Measurements from ENCODE around the gene CRIP3.

Gene CRIP3

DNA sequence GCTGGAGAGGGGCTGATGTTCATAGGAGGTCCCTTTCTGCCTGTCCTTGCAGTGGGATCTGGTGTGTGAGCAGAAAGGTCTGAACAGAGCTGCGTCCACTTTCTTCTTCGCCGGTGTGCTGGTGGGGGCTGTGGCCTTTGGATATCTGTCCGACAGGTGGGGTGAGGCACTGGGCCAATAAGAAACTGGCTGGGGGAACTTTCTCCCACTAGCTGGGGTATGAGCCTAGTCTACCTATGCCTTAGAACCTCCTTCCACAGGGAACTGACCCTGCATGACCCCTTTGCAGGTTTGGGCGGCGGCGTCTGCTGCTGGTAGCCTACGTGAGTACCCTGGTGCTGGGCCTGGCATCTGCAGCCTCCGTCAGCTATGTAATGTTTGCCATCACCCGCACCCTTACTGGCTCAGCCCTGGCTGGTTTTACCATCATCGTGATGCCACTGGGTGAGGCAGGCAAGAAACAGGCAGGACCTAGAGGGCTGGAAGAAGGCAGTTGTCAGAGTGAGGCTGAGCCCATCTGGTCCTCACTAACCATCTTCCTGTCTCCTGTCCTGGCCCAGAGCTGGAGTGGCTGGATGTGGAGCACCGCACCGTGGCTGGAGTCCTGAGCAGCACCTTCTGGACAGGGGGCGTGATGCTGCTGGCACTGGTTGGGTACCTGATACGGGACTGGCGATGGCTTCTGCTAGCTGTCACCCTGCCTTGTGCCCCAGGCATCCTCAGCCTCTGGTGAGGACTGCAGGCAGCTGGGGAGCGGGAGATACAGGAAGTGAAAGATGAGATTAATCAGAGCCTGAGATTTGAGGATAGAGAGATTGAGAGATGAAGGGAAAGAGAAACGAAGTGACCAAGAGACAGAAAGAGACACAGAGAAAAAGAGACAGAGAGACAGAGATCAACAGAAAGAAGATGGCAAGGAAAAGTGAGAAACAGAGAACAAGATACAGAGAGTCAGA lies 9.0 kb downstream of the CRIP3 start:
- CTCF ChIA-PET, result interaction anchor here (0.6 to 1.5 kb wide), 3 partner anchors 33 to 147 kb away, joined by 3 to 6 read pairs (median 4); no protein-coding TSS in a partner anchor

DNA sequence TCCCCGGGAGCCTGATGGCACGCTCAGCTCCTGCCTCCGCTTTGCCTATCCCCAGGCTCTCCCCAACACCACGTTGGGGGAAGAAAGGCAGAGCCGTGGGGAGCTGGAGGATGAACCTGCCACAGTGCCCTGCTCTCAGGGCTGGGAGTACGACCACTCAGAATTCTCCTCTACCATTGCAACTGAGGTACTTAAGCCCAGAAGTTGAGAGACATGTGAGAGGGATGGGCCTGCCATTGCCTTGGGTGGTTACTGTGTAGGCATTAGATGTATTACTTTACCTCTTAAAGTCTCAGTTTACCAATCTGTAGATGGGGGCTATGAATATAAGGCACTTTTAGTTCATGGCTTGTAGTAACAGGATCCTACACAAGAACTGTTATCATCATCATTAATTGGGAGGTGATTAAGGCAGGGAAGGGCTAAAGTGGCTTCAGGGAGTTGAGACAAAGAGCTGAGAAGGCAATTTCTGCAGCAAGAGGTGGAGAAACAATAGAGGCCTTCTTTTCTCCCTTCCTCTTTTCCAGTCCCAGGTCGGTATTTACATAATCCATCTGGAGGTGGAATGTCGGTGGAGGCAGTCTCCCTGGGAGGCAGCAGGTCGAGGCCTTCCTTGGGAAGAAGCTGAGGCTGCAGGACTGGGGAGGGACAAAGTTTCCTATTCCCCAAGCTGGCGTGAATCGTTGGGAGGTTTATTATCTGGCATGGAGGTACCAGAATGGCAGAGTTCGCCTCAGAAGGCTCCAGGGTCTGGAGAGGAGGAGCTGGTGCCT lies 9.9 kb downstream of the CRIP3 start:
- ChIA-PET POLR2A (interaction anchor here (0.9 kb wide), 1 partner anchor 10 kb away, joined by 3 read pairs; the partner anchor contains the start of gene CRIP3), CTCF (interaction anchor here (0.7 to 1.5 kb wide), 3 partner anchors 8 to 36 kb away, joined by 3 to 6 read pairs (median 5); no protein-coding TSS in a partner anchor)
- TF ChIP-seq PRDM10 (tag by site-specific recombination; IDR thresholded peaks at IDR 0.05), result no peak
- TF ChIP-seq ZNF677 (tag by site-specific recombination; IDR thresholded peaks at IDR 0.05), result no peak
- TF ChIP-seq REPIN1 (tag by site-specific recombination; IDR thresholded peaks at IDR 0.05; ENCODE audit: low read depth), result no peak
- TF ChIP-seq, protein P1, sequence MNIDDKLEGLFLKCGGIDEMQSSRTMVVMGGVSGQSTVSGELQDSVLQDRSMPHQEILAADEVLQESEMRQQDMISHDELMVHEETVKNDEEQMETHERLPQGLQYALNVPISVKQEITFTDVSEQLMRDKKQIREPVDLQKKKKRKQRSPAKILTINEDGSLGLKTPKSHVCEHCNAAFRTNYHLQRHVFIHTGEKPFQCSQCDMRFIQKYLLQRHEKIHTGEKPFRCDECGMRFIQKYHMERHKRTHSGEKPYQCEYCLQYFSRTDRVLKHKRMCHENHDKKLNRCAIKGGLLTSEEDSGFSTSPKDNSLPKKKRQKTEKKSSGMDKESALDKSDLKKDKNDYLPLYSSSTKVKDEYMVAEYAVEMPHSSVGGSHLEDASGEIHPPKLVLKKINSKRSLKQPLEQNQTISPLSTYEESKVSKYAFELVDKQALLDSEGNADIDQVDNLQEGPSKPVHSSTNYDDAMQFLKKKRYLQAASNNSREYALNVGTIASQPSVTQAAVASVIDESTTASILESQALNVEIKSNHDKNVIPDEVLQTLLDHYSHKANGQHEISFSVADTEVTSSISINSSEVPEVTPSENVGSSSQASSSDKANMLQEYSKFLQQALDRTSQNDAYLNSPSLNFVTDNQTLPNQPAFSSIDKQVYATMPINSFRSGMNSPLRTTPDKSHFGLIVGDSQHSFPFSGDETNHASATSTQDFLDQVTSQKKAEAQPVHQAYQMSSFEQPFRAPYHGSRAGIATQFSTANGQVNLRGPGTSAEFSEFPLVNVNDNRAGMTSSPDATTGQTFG (tag by site-specific recombination; IDR thresholded peaks at IDR 0.05; ENCODE audit: borderline replicate concordance), result no peak
- no peak for TF ChIP-seq ZNF292 (tag by site-specific recombination; IDR thresholded peaks at IDR 0.05; ENCODE audit: borderline replicate concordance, low read depth)
- TF ChIP-seq ZNF24 (tag by site-specific recombination; IDR thresholded peaks at IDR 0.05), result no peak
- TF ChIP-seq, protein P2, sequence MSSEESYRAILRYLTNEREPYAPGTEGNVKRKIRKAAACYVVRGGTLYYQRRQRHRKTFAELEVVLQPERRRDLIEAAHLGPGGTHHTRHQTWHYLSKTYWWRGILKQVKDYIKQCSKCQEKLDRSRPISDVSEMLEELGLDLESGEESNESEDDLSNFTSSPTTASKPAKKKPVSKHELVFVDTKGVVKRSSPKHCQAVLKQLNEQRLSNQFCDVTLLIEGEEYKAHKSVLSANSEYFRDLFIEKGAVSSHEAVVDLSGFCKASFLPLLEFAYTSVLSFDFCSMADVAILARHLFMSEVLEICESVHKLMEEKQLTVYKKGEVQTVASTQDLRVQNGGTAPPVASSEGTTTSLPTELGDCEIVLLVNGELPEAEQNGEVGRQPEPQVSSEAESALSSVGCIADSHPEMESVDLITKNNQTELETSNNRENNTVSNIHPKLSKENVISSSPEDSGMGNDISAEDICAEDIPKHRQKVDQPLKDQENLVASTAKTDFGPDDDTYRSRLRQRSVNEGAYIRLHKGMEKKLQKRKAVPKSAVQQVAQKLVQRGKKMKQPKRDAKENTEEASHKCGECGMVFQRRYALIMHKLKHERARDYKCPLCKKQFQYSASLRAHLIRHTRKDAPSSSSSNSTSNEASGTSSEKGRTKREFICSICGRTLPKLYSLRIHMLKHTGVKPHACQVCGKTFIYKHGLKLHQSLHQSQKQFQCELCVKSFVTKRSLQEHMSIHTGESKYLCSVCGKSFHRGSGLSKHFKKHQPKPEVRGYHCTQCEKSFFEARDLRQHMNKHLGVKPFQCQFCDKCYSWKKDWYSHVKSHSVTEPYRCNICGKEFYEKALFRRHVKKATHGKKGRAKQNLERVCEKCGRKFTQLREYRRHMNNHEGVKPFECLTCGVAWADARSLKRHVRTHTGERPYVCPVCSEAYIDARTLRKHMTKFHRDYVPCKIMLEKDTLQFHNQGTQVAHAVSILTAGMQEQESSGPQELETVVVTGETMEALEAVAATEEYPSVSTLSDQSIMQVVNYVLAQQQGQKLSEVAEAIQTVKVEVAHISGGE (tag by site-specific recombination; conservative IDR thresholded peaks at IDR 0.05; ENCODE audit: low read depth), result no peak
- no peak for TF ChIP-seq ZNF266 (tag by site-specific recombination; IDR thresholded peaks at IDR 0.05; ENCODE audit: low read depth)

More for the DNA sequence above, 9.0 kb downstream of the CRIP3 start:
- POLR2A ChIA-PET, result interaction anchor here (0.9 kb wide), 1 partner anchor 10 kb away, joined by 3 read pairs; the partner anchor contains the start of gene CRIP3
- Histone ChIP-seq H3K4me1 (ENCODE audit: control insufficient read depth, insufficient read depth, low read length) (no peaks in the 10 kb centered on the region), H3K4me3 (ENCODE audit: low read depth, low read length) (no peak overlapping the region), H3K36me3 (ENCODE audit: control insufficient read depth in 2 of 2, insufficient read depth in 1 of 2, low read length in 2 of 2) (no peaks in the 10 kb centered on the region), H3K9me3 (ENCODE audit: control insufficient read depth, insufficient read depth, low read depth, low read length) (no peaks in the 10 kb centered on the region), H3K27ac (ENCODE audit: extremely low read depth, low read depth, low read length) (no peak overlapping the region)
- no peak for TF ChIP-seq ZSCAN23 (tag by site-specific recombination; IDR thresholded peaks at IDR 0.05)
- no peak for TF ChIP-seq ZNF561 (tag by site-specific recombination; IDR thresholded peaks at IDR 0.05; ENCODE audit: borderline replicate concordance)
- TF ChIP-seq ZNF114 (tag by site-specific recombination; IDR thresholded peaks at IDR 0.05), result no peak
- no peak for TF ChIP-seq ZNF747 (tag by site-specific recombination; IDR thresholded peaks at IDR 0.05)
- no peak for TF ChIP-seq ZNF23 (tag by site-specific recombination; IDR thresholded peaks at IDR 0.05; ENCODE audit: borderline replicate concordance)
- no peak for TF ChIP-seq ZNF610 (tag by site-specific recombination; IDR thresholded peaks at IDR 0.05; ENCODE audit: borderline replicate concordance)
- TF ChIP-seq ZXDB (tag by site-specific recombination; IDR thresholded peaks at IDR 0.05), result no peak
- TF ChIP-seq, protein P3, sequence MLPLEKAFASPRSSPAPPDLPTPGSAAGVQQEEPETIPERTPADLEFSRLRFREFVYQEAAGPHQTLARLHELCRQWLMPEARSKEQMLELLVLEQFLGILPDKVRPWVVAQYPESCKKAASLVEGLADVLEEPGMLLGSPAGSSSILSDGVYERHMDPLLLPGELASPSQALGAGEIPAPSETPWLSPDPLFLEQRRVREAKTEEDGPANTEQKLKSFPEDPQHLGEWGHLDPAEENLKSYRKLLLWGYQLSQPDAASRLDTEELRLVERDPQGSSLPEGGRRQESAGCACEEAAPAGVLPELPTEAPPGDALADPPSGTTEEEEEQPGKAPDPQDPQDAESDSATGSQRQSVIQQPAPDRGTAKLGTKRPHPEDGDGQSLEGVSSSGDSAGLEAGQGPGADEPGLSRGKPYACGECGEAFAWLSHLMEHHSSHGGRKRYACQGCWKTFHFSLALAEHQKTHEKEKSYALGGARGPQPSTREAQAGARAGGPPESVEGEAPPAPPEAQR (tag by site-specific recombination; IDR thresholded peaks at IDR 0.05), result no peak
- TF ChIP-seq KLF10 (tag by site-specific recombination; IDR thresholded peaks at IDR 0.05), result no peak
- TF ChIP-seq, protein P4, sequence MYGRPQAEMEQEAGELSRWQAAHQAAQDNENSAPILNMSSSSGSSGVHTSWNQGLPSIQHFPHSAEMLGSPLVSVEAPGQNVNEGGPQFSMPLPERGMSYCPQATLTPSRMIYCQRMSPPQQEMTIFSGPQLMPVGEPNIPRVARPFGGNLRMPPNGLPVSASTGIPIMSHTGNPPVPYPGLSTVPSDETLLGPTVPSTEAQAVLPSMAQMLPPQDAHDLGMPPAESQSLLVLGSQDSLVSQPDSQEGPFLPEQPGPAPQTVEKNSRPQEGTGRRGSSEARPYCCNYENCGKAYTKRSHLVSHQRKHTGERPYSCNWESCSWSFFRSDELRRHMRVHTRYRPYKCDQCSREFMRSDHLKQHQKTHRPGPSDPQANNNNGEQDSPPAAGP (tag by site-specific recombination; IDR thresholded peaks at IDR 0.05), result no peak
- TF ChIP-seq, protein P5, sequence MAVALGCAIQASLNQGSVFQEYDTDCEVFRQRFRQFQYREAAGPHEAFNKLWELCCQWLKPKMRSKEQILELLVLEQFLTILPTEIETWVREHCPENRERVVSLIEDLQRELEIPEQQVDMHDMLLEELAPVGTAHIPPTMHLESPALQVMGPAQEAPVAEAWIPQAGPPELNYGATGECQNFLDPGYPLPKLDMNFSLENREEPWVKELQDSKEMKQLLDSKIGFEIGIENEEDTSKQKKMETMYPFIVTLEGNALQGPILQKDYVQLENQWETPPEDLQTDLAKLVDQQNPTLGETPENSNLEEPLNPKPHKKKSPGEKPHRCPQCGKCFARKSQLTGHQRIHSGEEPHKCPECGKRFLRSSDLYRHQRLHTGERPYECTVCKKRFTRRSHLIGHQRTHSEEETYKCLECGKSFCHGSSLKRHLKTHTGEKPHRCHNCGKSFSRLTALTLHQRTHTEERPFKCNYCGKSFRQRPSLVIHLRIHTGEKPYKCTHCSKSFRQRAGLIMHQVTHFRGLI (tag by site-specific recombination; IDR thresholded peaks at IDR 0.05), result no peak
- no peak for TF ChIP-seq ZNF777 (tag by site-specific recombination; IDR thresholded peaks at IDR 0.05; ENCODE audit: borderline replicate concordance)

More for the DNA sequence above, 9.9 kb downstream of the CRIP3 start:
- H3K4me3 ChIP-seq (ENCODE audit: low read depth, low read length), result no peak overlapping the region
- H3K4me1 ChIP-seq (ENCODE audit: control insufficient read depth, insufficient read depth, low read length), result no peaks in the 10 kb centered on the region
- H3K27ac ChIP-seq (ENCODE audit: extremely low read depth, low read depth, low read length), result no peak overlapping the region
- no peaks in the 10 kb centered on the region for H3K36me3 ChIP-seq (ENCODE audit: control insufficient read depth in 2 of 2, insufficient read depth in 1 of 2, low read length in 2 of 2)
- H3K9me3 ChIP-seq (ENCODE audit: control insufficient read depth, insufficient read depth, low read depth, low read length), result no peaks in the 10 kb centered on the region
